Stimulated activated CD4-positive, alpha-beta T cell treated with anti-CD3 and anti-CD28 coated beads, TNF-alpha, amount 100 ng/mL, for 24 hours (primary cell): ENCODE measurements around the gene TMPRSS6.
"Not testable (repeated sequence)": the region's sequence is repeated elsewhere in the genome, so short reads cannot be mapped to it uniquely, and the experiment has no call there.

Experiments
- DNase-seq, 3 experiments: peaks; one replicate each; pipeline ENCODE4 v3.0.0-alpha.2; 2020; ENCODE audit warnings: low read depth in 3 of 3

Gene TMPRSS6

GRCh38 chr22:37088750-37089408, 20.6 kb downstream of the TMPRSS6 start:
- peak in 1 of 3 experiments; percentile 31 for DNase-seq

GRCh38 chr22:37088108-37088605, 21.4 kb downstream of the TMPRSS6 start:
- DNase-seq, result peak in 1 of 3 experiments; percentile 50

GRCh38 chr22:37086184-37086583, 23.3 kb downstream of the TMPRSS6 start:
- no peak for DNase-seq

- DNase-seq, result no peak
Measured at GRCh38 chr22:37084385-37084784, 25.1 kb downstream of the TMPRSS6 start.

- no peak for DNase-seq
Measured at GRCh38 chr22:37083914-37084313, 25.6 kb downstream of the TMPRSS6 start.

- DNase-seq, result peak in 1 of 3 experiments; percentile 48
Measured at GRCh38 chr22:37082251-37082873, 27.2 kb downstream of the TMPRSS6 start.

GRCh38 chr22:37080838-37081237, 28.7 kb downstream of the TMPRSS6 start:
- DNase-seq, result no peak

- no peak for DNase-seq
Measured at GRCh38 chr22:37080438-37080837, 29.1 kb downstream of the TMPRSS6 start.

- peak; percentile 45 to 81 (median 54) for DNase-seq
Measured at GRCh38 chr22:37079668-37080171, 29.8 kb downstream of the TMPRSS6 start.

- no peak for DNase-seq
Measured at GRCh38 chr22:37079158-37079557, 30.4 kb downstream of the TMPRSS6 start.

- peak; percentile 76 to 87 (median 81) for DNase-seq
Measured at GRCh38 chr22:37077802-37078448, 31.6 kb downstream of the TMPRSS6 start.

- no peak for DNase-seq
Measured at GRCh38 chr22:37075822-37076433, 33.6 kb downstream of the TMPRSS6 start.

GRCh38 chr22:37075046-37075445, 34.5 kb downstream of the TMPRSS6 start:
- DNase-seq, result no peak

GRCh38 chr22:37074537-37074936, 35.0 kb downstream of the TMPRSS6 start:
- DNase-seq, result no peak

- DNase-seq, result no peak
Measured at GRCh38 chr22:37072673-37073072, 36.8 kb downstream of the TMPRSS6 start.

- not testable (repeated sequence) for DNase-seq
Measured at GRCh38 chr22:37071850-37072592, 37.5 kb downstream of the TMPRSS6 start.

GRCh38 chr22:37070744-37071143, 38.8 kb downstream of the TMPRSS6 start:
- DNase-seq, result no peak

GRCh38 chr22:37070334-37070733, 39.2 kb downstream of the TMPRSS6 start:
- no peak for DNase-seq

GRCh38 chr22:37069719-37070118, 39.8 kb downstream of the TMPRSS6 start:
- no peak for DNase-seq

GRCh38 chr22:37069319-37069718, 40.2 kb downstream of the TMPRSS6 start:
- DNase-seq, result no peak

GRCh38 chr22:37068859-37069258, 40.7 kb downstream of the TMPRSS6 start:
- DNase-seq, result no peak
